ENCODE results near the gene SOX15.

The SOX15 gene

DNA sequence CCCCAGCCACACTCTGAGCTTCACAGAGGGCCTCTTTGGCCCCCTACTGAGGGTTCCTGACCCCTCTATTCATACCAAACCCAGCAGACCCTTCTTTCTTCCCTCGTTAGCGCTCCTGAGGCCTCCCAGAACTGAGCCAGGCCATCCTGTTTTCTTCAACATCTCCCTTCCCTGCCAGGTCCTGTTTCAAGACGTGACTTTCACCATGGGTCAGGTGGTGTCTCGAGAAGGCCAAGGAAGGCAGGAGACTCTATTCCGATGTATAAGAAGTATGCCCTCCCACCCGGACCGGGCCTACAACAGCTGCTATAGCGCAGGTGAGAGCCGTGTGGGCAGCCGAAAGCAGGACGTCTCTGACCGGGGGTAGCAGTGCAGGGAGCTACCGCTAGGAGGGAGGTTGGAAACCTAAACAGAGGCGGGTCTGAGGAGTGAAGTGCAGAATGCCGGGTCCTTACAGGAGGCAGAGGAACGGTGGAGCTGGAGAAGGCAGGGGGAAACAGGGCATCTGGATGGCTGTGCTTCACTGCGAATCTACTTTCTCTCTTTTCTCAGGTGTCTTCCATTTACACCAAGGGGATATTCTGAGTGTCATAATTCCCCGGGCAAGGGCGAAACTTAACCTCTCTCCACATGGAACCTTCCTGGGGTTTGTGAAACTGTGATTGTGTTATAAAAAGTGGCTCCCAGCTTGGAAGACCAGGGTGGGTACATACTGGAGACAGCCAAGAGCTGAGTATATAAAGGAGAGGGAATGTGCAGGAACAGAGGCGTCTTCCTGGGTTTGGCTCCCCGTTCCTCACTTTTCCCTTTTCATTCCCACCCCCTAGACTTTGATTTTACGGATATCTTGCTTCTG is 29.5 kb downstream of the SOX15 start:
- peak overlapping the region; percentile 33 for H3K4me3 ChIP-seq (ENCODE audit: low read length)

DNA sequence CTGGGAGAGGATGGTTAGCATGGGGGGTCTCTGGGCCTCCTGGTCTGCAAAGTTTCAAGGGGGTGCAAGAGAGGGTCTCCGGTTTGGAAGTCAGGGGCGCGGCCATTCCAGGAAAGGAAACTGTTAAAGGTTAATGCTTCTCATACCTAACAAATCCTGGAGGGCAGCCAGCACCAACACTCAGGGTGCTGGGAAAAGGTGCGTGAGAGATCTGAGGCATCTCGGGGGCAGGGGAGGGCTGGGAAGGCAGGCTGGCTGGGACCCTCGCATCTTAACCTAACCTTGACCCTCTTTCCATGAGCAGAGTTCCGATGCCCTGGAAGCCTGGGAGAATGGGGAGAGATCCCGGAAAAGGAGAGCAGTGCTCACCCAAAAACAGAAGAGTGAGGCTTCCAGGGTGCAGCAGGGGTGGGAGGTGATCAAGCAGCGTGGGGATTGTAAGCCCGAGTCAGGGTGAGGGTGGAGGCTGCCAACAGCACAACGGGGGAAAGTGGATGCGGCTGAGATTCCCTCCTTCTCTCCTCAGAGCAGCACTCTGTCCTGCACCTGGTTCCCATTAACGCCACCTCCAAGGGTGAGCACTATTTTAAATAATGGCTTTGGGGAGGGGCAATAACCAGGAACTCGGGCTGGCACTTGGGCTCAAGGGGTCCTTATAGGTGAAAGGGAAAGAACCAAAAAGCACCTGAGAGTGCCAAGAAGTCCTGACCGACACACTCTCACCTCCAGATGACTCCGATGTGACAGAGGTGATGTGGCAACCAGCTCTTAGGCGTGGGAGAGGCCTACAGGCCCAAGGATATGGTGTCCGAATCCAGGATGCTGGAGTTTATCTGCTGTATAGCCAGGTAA is 30.3 kb downstream of the SOX15 start:
- DNase-seq (ENCODE audit: low read depth) = no peak
- TF ChIP-seq, protein P1, sequence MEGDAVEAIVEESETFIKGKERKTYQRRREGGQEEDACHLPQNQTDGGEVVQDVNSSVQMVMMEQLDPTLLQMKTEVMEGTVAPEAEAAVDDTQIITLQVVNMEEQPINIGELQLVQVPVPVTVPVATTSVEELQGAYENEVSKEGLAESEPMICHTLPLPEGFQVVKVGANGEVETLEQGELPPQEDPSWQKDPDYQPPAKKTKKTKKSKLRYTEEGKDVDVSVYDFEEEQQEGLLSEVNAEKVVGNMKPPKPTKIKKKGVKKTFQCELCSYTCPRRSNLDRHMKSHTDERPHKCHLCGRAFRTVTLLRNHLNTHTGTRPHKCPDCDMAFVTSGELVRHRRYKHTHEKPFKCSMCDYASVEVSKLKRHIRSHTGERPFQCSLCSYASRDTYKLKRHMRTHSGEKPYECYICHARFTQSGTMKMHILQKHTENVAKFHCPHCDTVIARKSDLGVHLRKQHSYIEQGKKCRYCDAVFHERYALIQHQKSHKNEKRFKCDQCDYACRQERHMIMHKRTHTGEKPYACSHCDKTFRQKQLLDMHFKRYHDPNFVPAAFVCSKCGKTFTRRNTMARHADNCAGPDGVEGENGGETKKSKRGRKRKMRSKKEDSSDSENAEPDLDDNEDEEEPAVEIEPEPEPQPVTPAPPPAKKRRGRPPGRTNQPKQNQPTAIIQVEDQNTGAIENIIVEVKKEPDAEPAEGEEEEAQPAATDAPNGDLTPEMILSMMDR (conservative IDR thresholded peaks at IDR 0.05; ENCODE audit: low read depth, low read length) = no peak
- H3K4me3 ChIP-seq (ENCODE audit: low read length) = no peak overlapping the region

More for the DNA sequence above, 29.5 kb downstream of the SOX15 start:
- TF ChIP-seq, protein P1 (conservative IDR thresholded peaks at IDR 0.05; ENCODE audit: low read depth, low read length) = peak; percentile 85
- DNase-seq (ENCODE audit: low read depth) = no peak

GRCh38 chr17:7558544-7559319 is 31.2 kb downstream of the SOX15 start, which contains the start of gene TNFSF13:
TNFSF13 (plus strand) TSS chr17:7558750; CDS start chr17:7559040, 290 bp downstream.
- peak within 1 kb of the TSS; percentile 12 for H3K4me3 ChIP-seq (ENCODE audit: low read length)
- no peak for DNase-seq (ENCODE audit: low read depth)
- TF ChIP-seq, protein P1 (conservative IDR thresholded peaks at IDR 0.05; ENCODE audit: low read depth, low read length) = no peak

DNA sequence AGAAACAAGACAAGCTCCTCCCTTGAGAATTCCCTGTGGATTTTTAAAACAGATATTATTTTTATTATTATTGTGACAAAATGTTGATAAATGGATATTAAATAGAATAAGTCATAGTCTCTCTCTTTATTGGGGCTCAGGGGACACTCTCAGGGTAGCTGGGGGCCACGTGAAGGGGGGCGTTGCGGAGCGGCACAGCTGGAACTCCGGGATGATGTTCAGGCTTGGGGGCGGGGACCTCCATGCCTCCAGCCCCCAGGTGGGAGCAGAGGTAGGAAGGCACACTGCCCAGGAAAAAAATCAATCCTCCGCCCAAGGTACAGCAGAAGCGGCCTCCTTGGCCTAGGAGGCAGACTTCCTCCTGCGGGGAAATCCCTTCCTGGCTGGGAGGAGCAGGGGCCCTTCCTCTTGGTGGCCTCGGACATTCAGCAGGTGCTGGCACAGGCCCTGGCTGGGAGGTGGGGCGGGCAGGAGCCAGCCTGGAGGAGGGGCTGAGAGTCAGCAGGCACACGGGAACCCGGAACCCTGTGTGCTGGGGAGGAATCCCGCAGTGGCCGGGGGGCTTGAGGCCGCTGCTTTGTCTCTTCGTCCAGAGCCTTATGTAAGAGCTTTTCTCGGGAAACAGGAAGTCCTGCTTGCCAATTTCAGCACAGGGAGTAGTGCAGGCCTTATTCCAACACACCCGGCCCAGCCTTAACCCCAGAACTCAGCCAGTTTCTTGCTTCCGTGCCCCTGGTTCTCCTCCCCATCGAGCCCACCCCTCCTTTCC is 31.9 kb downstream of the SOX15 start:
- peak overlapping the region; percentile 12 for H3K4me3 ChIP-seq (ENCODE audit: low read length)
- TF ChIP-seq, protein P1 (conservative IDR thresholded peaks at IDR 0.05; ENCODE audit: low read depth, low read length) = no peak
- peak; percentile 43 for DNase-seq (ENCODE audit: low read depth)

DNA sequence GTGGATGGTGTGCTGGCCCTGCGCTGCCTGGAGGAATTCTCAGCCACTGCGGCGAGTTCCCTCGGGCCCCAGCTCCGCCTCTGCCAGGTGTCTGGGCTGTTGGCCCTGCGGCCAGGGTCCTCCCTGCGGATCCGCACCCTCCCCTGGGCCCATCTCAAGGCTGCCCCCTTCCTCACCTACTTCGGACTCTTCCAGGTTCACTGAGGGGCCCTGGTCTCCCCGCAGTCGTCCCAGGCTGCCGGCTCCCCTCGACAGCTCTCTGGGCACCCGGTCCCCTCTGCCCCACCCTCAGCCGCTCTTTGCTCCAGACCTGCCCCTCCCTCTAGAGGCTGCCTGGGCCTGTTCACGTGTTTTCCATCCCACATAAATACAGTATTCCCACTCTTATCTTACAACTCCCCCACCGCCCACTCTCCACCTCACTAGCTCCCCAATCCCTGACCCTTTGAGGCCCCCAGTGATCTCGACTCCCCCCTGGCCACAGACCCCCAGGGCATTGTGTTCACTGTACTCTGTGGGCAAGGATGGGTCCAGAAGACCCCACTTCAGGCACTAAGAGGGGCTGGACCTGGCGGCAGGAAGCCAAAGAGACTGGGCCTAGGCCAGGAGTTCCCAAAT is 32.6 kb downstream of the SOX15 start:
- H3K4me3 ChIP-seq (ENCODE audit: low read length) = no peak overlapping the region
- TF ChIP-seq, protein P1 (conservative IDR thresholded peaks at IDR 0.05; ENCODE audit: low read depth, low read length) = peak; percentile 1

DNA sequence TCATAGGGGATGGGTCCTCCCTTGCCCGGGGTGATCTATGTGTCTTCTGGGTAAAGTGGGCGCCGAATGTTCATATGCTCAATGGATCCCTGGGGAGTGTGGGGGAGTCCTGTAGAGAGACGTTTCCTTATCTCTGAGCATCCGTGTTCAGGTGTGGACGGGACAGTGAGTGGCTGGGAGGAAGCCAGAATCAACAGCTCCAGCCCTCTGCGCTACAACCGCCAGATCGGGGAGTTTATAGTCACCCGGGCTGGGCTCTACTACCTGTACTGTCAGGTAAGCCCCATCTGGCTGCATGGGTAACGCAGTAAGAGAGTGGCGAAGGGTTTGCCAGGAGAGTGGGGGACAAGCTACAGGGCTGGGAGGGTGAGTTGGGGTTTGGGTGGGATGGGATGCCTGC is 33.3 kb downstream of the SOX15 start:
- DNase-seq (ENCODE audit: low read depth) = no peak
- TF ChIP-seq, protein P1 (conservative IDR thresholded peaks at IDR 0.05; ENCODE audit: low read depth, low read length) = no peak
- no peak overlapping the region for H3K4me3 ChIP-seq (ENCODE audit: low read length)

More for the DNA sequence above, 32.6 kb downstream of the SOX15 start:
- DNase-seq (ENCODE audit: low read depth) = no peak

Measured in retinal pigment epithelial cell (primary cell).